Measurements from ENCODE around the gene LIMCH1. TPM values are rescaled to one million over a fixed set of nuclear protein-coding genes. Genes with fewer than 3 reads are reported as not detected.

LIMCH1 gene
- total RNA-seq, 1 donor from 2014 or later: 369 TPM

- ATAC-seq (no peak), DNase-seq (no peak)
- peaks cover 51% of the 10 kb centered on the region for H3K4me1 ChIP-seq
- TF ChIP-seq CTCF (IDR thresholded peaks at IDR 0.05): no peak
- no peaks in the 10 kb centered on the region for H3K27me3 ChIP-seq
- peak overlapping the region; percentile 39 for H3K4me3 ChIP-seq
- no peaks in the 10 kb centered on the region for H3K36me3 ChIP-seq
- intact Hi-C loops (cut with DNase I): no loop called here
- H3K9me3 ChIP-seq: no peaks in the 10 kb centered on the region
- peak overlapping the region; percentile 72 for H3K27ac ChIP-seq
Observed at GRCh38 chr4:41538887-41539498, 1.0 kb downstream of the LIMCH1 start.

- H3K36me3 ChIP-seq: no peaks in the 10 kb centered on the region
- intact Hi-C loops (cut with DNase I): no loop called here
- no peak for TF ChIP-seq CTCF (IDR thresholded peaks at IDR 0.05)
- no peaks in the 10 kb centered on the region for H3K9me3 ChIP-seq
- peaks cover 56% of the 10 kb centered on the region for H3K4me1 ChIP-seq
- H3K27ac ChIP-seq: peak overlapping the region; percentile 72
- peak overlapping the region; percentile 39 for H3K4me3 ChIP-seq
- DNase-seq (no peak), ATAC-seq (no peak)
- no peaks in the 10 kb centered on the region for H3K27me3 ChIP-seq
Observed at GRCh38 chr4:41539711-41540110, 1.8 kb downstream of the LIMCH1 start.

GRCh38 chr4:41540687-41541086 is 2.7 kb downstream of the LIMCH1 start:
- H3K27ac ChIP-seq: peak overlapping the region; percentile 72

GRCh38 chr4:41541687-41542094 is 3.7 kb downstream of the LIMCH1 start:
- H3K4me3 ChIP-seq: peak overlapping the region; percentile 39
- peaks cover 50% of the 10 kb centered on the region for H3K4me1 ChIP-seq
- TF ChIP-seq CTCF (IDR thresholded peaks at IDR 0.05): no peak
- DNase-seq (no peak), ATAC-seq (peak; percentile 57)
- no peaks in the 10 kb centered on the region for H3K9me3 ChIP-seq
- no peaks in the 10 kb centered on the region for H3K36me3 ChIP-seq
- peak overlapping the region; percentile 72 for H3K27ac ChIP-seq
- intact Hi-C loops (cut with DNase I): no loop called here
- H3K27me3 ChIP-seq: no peaks in the 10 kb centered on the region

More at GRCh38 chr4:41540687-41541086, 2.7 kb downstream of the LIMCH1 start:
- ATAC-seq (no peak), DNase-seq (no peak)
- Histone ChIP-seq H3K36me3 (no peaks in the 10 kb centered on the region), H3K27me3 (no peaks in the 10 kb centered on the region), H3K4me1 (peaks cover 59% of the 10 kb centered on the region), H3K4me3 (peak overlapping the region; percentile 39), H3K9me3 (no peaks in the 10 kb centered on the region)
- intact Hi-C loops (cut with DNase I): no loop called here
- TF ChIP-seq CTCF (IDR thresholded peaks at IDR 0.05): no peak

- no peak for DNase-seq
- Histone ChIP-seq H3K27me3 (no peaks in the 10 kb centered on the region), H3K27ac (peak overlapping the region; percentile 72), H3K9me3 (no peaks in the 10 kb centered on the region), H3K36me3 (no peaks in the 10 kb centered on the region), H3K4me3 (peak overlapping the region; percentile 0), H3K4me1 (peaks cover 41% of the 10 kb centered on the region)
- no peak for ATAC-seq
- TF ChIP-seq CTCF (IDR thresholded peaks at IDR 0.05): no peak
- intact Hi-C loops (cut with DNase I): no loop called here
Observed at GRCh38 chr4:41542526-41543275, 4.7 kb downstream of the LIMCH1 start.

Measured in upper lobe of right lung (tissue), 1 donor.